Ovary (tissue), 3 donors: ENCODE results near the gene KIZ.

Source experiments
- EP300 ChIP-seq: sonication (generic); formaldehyde crosslinking; IDR thresholded peaks from one replicate; pipeline ENCODE4 v1.6.1; 2017; ENCODE audit warnings: antibody characterized with exemption
- POLR2A ChIP-seq: fragments of 450-650 bp; IDR thresholded peaks from one replicate; pipeline ENCODE4 v1.6.1; 2017; ENCODE audit warnings: antibody characterized with exemption, mild to moderate bottlenecking, moderate library complexity
- TF ChIP-seq, protein P1 (sequence below), 3 donors: fragments of 450-650 bp in 2 of 3; fragments of 200-600 bp in 1 of 3; IDR thresholded peaks; one replicate each; pipeline versions ENCODE4 v1.5.1 to v1.8.0; 2016 to 2022; ENCODE audit warnings: antibody characterized with exemption in 3 of 3, mild to moderate bottlenecking in 1 of 3
- donor health status: DM: no; HTN: no; CAD: no.

DNA sequence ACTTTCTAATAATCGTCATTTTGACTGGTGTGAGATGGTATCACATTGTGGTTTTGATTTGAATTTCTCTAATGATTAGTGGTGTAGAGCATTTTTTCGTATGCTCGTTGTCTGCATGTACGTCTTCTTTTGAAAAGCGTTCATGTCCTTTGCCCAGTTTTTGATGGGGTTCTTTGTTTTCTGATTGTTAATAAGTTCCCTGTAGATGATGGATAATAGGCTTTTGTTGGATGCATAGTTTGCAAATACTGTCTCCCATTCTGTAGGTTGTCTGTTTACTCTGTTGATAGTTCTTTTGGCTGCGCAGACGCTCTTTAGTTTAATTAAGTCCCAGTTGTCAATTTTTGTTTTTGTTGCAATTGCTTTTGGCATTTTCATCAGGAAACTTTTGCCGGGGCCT is 144.9 kb downstream of the KIZ start:
- TF ChIP-seq, protein P1, sequence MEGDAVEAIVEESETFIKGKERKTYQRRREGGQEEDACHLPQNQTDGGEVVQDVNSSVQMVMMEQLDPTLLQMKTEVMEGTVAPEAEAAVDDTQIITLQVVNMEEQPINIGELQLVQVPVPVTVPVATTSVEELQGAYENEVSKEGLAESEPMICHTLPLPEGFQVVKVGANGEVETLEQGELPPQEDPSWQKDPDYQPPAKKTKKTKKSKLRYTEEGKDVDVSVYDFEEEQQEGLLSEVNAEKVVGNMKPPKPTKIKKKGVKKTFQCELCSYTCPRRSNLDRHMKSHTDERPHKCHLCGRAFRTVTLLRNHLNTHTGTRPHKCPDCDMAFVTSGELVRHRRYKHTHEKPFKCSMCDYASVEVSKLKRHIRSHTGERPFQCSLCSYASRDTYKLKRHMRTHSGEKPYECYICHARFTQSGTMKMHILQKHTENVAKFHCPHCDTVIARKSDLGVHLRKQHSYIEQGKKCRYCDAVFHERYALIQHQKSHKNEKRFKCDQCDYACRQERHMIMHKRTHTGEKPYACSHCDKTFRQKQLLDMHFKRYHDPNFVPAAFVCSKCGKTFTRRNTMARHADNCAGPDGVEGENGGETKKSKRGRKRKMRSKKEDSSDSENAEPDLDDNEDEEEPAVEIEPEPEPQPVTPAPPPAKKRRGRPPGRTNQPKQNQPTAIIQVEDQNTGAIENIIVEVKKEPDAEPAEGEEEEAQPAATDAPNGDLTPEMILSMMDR (IDR thresholded peaks at IDR 0.05), result no peak
- TF ChIP-seq POLR2A, result no peak
- no peak for TF ChIP-seq EP300
